GM18502 (cell line): Measurements from ENCODE around the gene TAS1R3.

ENCODE experiments used
- ATAC-seq: cut with Tn5 transposase; IDR thresholded peaks from one replicate; pipeline ENCODE4 v1.9.1; 2021; ENCODE audit warnings: mild to moderate bottlenecking; ENCODE audit not compliant: unreplicated experiment, poor library complexity

TAS1R3 gene

GRCh38 chr1:1381294-1381693, 50.2 kb downstream of the TAS1R3 start:
- ATAC-seq = no peak
